Activated CD8-positive, alpha-beta memory T cell treated with anti-CD3 and anti-CD28 coated beads for 4 hours (primary cell): ENCODE measurements around the gene IGSF8.
"Not testable (repeated sequence)": the region's sequence is repeated elsewhere in the genome, so short reads cannot be mapped to it uniquely, and the experiment has no call there.

Experiments
- DNase-seq, 2 donors: peaks; one replicate each; pipeline ENCODE4 v3.0.0-alpha.2; 2020; ENCODE audit warnings: low read depth in 2 of 2

IGSF8 gene

DNA sequence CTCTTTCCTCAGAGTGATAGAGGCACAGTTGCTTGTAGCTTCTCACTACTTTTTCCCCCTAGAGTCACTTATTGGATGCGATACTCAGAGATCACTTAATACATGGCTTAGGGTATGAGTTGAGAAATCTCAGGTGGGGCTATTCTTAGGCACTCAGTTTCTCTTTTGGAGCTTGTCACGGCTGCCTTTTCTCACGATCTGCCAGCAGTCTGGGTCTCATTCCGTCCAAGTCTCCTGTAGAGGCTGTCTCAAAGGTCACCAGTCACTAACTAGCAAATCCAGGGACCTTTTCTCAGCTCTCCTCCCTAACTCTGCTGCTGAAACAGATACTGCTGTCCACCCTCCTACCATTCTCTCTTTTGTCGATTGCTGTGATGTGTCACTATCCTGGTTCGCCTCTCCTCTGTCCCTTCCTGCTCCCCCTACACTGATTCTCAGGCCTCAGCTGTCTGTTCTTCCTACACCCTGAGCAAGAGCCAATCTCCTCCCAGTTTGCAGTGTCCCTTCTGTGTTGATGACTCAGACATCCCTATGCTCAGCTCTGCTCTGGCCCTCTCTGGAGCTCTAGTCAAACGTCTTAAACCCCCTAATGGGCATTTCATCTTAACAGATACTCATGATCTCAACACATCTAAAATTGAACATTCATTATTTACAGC, 29.6 kb upstream of the IGSF8 start:
- no peak for DNase-seq

DNA sequence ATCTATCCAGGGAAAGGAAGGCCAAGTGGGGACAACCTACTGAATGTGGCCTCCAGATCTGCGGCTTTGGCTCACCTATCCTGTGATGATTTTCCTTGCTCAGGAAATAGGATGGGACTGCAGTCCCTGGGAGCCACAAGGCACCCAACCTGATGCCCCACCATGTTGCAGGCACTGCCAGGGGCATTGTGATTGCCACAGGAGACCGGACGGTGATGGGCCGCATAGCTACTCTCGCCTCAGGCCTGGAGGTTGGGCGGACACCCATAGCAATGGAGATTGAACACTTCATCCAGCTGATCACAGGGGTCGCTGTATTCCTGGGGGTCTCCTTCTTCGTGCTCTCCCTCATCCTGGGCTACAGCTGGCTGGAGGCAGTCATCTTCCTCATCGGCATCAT, 29.0 kb upstream of the IGSF8 start:
- DNase-seq: no peak

DNA sequence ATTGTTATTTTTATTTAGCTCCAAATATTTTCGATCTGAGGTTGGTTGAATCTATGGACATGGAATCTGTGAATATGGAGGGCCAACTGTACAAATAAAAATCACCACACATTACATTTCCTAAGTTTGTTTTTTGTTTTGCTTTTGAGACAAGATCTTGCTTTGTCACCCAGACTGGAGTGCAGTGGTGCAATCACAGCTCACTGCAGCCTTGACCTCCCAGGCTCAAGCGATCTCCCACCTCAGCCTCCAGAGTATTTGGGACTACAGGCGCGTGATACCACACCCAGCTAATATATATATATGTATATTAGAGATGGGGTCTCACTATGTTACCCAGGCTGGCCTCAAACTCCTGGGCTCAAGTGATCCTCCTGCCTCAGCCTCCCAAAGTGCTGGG, 27.9 kb upstream of the IGSF8 start:
- not testable (repeated sequence) for DNase-seq

DNA sequence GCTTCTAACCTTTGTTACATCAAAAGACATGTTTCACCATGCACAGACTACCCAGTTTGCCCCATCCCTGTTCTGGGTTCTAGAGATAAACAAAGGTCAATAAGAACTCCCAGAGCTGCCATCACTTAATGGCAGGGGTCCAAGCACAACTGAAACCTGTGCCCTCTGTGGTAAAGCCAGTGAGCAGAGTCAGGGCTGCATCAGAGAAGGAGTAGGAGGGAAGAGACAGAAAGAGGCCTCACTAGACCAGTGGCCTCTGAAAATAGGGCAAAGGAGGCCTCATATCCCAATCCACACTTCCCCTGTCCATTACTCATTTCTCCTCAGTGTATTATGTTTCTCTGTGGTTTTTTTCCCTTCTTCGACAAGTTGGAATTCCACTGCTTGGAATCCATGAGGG, 27.3 kb upstream of the IGSF8 start:
- no peak for DNase-seq

DNA sequence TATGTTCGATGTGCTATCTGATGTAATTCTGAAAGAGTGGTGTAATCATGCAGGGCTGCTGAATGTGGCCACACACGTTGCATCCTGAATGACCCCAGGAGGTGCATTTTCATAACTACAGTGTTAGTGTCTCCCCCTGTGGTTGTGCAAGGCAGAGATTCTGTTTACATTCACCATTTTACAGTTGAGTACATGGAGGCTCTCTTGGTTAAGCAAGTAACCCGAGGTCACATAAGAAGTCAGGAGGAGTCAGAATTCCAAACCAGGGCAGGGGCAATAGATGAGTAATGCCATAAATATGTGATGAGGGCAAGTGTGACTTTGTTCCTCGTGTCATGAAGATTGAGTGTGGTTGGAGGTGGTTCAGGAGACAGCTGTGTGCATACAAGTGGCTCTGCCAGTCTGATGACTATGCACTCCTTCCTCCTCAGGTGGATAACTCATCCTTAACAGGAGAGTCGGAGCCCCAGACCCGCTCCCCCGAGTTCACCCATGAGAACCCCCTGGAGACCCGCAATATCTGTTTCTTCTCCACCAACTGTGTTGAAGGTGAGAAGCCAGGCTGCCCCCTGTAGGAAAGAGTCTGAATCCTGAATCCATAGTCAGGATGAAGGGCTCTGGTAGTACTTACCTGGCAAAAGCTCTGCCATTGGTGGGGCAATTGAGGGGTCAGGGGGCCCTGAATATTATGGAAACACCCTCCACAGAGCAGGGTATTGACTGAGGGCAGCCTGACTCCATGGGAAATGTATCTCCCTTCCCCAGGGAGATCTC, 26.5 kb upstream of the IGSF8 start:
- DNase-seq: no peak

DNA sequence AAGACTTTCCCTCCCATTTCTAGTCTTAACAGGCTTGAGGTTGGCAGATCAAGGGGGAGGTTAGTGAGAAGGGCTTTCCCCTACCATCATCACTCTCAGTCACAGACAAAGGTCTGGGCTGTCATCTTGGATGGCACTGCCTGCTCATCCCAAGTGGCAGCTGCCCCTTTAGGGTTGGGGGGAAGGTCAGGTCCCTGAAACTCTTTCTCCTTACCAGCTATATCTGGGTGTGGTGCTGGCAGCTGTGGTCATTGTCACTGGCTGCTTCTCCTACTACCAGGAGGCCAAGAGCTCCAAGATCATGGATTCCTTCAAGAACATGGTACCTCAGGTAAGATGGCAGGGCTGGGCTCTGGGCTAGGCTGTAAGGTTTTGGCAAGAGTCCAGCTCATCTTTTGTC, 25.3 kb upstream of the IGSF8 start:
- no peak for DNase-seq

DNA sequence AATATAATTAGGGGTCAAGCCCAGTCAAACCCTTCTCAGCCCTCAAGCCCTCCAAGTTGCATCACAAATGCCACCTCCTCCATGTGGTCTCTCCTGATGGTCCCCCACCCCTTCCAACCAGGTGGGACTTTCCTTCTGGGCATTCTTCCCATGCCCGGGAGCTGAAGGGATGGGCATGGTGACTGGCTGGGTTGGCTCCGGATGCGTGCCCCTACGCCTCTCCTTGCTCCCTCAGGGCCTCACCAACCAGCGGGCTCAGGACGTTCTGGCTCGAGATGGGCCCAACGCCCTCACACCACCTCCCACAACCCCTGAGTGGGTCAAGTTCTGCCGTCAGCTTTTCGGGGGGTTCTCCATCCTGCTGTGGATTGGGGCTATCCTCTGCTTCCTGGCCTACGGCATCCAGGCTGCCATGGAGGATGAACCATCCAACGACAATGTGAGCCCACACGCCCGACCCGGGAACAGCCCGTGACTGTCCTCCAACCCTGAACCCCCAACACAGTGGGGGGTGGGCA, 24.6 kb upstream of the IGSF8 start:
- no peak for DNase-seq

DNA sequence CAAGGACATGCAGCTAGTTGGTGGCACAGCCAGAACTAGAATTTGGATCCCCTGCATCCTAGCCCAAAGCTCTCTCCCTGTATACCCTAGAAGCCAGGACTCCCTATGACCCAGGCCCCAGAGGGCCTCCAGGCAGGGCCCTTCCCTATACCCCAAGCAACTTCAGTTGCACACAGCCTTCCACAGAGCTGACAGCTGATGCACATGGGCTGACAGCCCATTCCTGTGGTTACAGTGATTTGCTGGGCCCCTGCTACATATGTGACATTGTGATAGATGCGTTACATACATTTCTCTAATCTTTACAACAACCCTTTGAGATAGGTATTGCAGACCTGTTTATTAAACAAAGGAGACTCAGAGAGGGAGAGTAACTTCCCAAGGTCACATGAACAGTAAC, 23.0 kb upstream of the IGSF8 start:
- no peak for DNase-seq

DNA sequence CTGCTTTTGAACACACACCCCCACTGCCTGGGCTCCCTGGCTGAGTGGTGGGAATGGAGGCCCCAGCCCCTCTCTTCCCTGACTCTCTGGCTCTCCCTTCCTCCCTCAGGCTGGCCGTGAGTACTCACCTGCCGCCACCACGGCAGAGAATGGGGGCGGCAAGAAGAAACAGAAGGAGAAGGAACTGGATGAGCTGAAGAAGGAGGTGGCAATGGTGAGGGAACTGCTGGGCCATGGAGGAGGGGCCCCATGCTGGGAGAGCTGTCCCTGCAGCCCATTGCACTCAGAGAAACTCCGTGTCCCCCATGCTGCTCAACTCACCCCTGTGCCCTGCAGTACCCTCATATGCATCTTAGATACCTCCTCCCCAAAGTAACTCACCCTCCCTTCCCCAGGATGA, 22.4 kb upstream of the IGSF8 start:
- no peak for DNase-seq

DNA sequence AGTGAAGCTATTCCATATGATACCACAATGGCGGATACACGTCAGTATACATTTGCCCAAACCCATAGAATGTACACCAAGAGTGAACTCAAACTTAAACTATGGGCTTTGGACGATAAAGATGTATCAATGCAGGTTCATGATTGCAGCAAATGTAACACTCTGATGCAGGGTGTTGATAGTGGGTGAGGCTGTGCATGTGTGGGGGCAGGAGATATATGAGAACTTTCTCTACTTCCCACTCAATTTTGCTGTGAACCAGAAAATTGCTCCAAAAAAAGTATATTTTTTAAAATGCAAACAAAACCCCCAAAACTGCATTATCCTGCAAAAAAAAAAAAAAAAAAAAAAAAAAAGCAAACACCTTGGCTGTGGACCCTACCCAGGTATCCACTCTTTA, 20.5 kb upstream of the IGSF8 start:
- DNase-seq: no peak

DNA sequence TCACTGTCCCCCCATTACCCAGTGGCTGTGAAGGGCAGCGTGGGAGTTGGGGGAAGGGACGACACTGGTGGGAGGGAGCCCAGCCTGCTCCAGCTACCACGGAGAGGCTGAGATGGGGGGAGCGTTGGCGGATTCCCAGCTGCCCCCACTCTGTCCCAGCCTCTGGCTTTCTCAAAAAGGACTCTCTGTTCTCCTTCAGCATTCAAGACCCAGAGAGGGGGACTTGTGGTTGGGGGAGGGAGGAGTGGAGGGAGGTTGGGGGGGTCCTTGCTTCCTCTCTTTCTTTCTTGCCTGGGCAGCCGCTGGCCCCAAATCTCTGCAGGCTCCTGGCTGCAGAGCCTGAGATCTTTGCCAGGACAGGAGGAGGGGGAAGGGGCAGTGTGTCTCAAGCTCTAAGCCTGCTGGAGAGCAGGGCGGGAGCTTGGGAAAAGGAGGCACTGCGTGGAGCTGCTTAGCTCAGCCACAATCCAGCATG, 19.3 kb upstream of the IGSF8 start:
- no peak for DNase-seq

DNA sequence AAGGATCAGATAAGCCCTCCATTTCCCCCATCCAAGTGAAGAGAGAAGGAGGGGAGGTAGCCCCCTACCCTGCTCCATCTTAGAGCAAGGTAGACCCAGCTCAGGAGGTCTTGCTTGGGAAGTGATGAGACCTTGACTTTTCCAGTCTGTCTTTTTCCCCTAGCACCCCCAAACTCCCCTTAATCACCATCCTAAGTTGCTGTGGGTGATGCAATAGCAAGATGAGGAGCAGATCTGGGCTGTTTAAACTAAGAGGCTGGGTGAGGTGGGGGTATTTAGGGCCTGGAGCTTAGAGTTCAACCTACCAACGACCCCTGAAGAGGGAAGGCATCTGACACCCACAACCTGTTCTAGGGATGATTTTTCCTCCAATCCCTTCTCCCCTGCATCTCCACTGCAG, 18.9 kb upstream of the IGSF8 start:
- DNase-seq: no peak

DNA sequence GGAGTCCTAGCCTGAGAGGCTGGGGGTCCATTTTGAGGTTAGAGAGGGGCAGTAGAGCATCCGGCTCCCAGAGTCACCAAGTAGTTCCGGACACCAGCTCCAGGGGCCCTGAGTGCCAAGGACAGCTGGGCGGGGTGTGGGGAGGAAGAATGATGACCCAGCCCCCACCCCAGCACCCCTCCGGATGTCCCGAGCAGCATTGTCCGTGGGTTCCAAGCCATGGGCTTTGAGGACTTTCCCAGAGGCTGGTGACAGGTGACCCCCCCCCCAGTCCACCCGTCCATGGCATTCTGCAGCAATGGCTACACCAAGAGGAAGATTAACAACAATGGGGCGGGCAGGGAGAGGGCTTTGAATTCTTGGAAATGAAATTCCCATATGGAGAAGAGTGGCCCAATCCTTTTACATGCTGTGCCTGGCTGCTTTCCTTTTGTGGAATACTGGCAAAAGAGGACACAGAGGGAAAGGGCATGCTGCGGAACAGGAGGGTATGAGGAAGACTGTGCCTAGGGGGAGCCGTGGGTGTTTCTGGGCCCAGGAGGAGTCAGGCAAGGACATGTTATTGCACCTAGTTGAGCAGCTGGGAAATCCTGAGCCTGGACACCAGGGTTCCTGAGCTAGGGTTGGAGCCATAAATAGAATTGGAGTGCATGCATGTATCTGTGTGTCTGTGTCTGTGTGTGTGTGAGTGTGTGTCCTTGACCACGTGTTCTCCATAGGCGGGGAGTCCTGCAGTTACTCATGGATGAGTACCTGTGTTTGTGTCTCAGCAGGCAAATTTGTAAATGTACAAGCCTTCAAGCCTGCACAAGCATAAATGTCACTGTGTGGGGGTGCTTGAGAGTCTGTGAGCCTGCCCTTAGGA, 18.1 kb upstream of the IGSF8 start:
- no peak for DNase-seq

DNA sequence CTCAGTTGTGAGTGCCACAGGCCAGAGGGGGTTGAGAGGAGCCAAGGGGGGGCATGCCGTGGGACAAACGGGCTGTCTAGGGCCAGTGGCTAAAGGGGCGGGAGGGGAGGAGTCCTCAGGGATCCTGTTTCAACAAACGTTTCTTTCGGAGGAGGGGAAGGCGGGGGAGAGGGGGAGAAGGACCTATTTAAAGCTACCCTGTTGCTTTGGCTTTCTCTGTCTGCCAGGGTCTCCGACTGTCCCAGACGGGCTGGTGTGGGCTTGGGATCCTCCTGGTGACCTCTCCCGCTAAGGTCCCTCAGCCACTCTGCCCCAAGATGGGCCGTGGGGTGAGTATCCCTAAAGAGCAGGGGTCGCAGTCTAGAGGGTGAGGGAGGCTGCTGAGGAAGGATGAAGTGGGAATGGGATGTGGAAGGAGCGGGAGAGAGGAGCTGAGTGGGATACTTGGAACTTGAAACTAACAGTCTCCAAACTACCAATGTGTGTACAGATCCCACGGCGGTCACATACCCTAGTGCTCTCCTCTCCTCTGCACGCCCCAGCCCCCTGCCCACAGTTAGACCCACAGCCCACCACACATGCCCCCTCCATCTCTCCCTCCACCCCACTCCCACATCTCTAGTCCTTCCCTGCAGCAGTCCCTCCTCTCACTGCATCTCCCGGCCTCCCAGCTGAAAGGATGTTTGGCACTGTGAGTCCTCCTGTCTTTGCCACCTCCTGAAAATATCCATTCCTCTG, 17.3 kb upstream of the IGSF8 start, which contains the start of gene ATP1A2:
ATP1A2 (plus strand) TSS at position 215 of the 738 bp plus-strand sequence; CDS start at position 318, 103 bp downstream.
- no peak for DNase-seq

DNA sequence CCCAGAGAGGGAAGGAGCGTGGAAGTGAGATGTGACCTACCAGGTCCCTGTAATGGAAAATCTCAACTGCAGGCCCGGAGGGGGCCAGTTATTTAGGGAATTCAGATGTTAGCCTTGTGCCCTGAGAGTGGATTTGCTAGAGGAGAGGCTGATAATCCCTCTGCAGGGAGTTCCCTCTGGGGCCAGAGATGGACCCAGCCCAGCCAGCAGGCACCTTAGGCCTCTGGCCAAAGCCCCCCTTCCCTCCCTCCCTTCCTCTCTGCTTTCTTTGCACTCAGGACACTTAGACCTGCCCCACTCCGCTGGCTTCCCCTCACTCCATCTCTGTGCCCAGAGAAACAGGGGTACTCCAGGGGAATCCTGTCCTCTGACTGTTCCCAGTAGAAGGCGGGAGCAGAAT, 15.7 kb upstream of the IGSF8 start:
- no peak for DNase-seq

DNA sequence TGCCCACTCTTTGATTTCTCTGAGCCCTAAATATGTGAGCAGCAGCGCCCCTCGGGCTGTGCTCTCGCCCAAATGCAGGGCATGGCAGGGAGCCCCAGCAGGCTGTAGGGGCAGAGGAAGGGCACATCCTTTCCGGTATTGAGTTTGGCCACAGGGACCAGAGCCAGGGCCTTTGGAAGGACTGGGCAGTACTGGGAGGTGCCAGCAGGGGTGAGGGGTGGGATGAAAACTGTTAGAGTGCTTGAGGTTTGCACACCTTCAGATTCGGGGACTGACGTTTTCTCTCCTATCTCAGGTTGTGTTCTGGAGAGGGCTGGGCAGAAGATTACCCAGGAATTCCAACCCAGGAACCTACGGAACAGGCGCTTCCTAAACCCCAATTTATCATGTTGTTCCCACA, 15.0 kb upstream of the IGSF8 start:
- DNase-seq: no peak

DNA sequence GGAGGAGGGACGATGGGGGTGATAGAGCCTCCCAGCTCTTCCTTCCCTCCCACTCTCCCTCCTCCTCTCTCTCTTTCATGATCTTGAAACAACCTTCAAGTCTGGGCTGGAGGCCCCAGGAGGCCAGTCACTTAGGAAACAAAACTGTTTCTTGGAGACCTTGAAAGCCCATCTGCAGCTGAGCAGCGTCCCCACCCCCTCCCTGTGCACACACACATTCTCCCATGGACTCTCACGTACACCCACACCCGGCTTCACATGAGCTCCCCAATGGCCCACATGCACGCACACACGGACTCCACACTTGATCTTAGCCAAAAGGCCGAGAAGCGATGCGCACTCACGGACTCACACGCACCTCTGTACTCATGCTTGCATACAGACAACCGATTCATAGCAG, 13.9 kb upstream of the IGSF8 start:
- no peak for DNase-seq

DNA sequence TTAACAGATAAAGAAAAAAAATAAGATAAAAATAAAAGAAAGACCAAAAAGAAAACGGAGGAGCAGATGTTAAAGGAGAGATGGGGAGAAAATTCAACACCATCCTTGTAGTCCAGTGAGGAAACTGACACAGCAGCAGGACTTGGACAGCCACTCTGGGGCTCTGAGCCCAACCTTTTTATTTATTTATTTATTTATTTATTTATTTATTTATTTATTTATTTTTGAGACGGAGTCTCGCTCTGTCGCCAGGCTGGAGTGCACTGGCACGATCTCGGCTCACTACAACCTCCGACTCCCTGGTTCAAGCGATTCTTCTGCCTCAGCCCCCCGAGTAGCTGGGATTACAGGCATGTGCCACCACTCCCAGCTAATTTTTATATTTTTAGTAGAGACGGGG, 13.0 kb upstream of the IGSF8 start:
- not testable (repeated sequence) for DNase-seq

DNA sequence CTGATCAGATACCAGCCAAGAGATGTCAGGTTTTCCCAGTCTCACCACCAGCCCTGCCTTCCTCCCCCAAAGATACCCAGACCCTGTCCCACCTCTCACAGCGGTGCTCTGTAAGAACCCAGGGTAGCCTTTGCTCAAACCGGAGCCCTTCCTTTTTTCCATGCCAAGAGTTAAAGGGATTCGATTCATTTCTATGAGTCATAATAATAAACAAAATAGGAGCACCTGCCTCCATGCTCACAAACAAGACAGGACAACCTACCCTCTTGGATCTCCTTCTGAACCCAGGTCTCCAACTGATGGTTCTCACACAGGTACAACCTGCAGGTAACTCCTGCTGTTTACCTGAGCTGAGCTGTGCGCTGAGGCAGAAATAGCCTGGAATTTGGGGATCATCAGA, 11.3 kb upstream of the IGSF8 start:
- no peak for DNase-seq

DNA sequence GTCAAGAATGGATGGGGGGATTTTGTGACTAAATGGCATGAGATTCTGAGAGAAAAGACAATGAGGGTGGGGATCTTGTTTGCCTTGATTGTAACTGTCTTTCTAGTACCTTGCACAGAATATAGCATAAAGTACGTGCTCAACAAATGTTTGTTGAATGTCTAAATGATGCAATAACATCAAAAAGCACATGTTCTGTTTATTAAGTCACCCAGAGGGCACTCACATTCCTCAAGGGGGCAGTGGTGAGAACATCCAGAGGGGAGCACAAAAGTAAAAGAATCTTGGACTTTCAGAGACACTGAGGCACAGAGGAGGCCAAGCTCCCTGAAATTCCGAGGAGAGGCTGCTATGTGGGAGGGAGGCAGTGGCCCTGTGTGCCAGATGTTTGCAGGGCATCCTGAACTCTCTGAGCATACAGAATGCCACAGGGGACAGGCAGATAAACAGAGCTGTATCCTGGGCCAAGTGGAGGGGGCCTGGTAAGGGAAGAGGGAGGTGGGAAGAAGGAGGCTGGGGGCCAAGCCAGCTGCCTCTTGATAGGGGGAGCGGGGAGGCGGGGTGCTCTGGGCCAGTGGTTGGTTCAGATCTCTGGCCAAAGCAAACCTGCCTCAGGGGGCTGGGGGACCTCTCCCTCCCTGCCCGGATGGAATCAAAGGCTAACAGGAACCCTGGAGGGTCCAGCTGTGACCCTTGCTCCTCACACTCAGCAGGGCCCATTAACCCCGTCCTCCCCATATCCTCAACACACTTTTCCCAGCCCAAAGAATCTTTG, 10.7 kb upstream of the IGSF8 start:
- DNase-seq: no peak

DNA sequence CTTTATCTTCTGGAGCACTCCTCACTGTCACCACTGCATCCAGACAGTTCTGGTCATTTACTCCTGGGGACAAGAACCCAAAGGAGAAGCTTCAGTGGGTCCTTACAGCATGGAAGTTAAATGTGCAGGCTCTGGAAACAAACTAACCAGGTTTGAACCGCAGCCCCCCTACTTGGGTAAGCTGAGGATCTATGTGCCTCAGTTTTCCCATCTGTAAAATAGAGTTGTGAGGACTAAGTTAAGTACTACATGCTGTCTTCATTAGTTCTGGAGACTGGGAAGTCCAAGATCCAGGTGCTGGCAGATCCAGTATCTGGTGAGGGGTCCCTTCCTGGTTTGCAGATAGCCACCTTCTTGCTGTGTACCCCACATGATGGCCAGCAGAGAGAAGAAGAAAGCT, 9.1 kb upstream of the IGSF8 start:
- DNase-seq: no peak
